Measurements from ENCODE around the gene ARRB2.

The ARRB2 gene

GRCh38 chr17:4747847-4748246 lies 37.4 kb downstream of the ARRB2 start:
- no peak overlapping the region for H3K27ac ChIP-seq
- TF ChIP-seq, protein P1, sequence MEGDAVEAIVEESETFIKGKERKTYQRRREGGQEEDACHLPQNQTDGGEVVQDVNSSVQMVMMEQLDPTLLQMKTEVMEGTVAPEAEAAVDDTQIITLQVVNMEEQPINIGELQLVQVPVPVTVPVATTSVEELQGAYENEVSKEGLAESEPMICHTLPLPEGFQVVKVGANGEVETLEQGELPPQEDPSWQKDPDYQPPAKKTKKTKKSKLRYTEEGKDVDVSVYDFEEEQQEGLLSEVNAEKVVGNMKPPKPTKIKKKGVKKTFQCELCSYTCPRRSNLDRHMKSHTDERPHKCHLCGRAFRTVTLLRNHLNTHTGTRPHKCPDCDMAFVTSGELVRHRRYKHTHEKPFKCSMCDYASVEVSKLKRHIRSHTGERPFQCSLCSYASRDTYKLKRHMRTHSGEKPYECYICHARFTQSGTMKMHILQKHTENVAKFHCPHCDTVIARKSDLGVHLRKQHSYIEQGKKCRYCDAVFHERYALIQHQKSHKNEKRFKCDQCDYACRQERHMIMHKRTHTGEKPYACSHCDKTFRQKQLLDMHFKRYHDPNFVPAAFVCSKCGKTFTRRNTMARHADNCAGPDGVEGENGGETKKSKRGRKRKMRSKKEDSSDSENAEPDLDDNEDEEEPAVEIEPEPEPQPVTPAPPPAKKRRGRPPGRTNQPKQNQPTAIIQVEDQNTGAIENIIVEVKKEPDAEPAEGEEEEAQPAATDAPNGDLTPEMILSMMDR (IDR thresholded peaks at IDR 0.05), result no peak
- no peak for TF ChIP-seq ZFX (IDR thresholded peaks at IDR 0.05; ENCODE audit: borderline replicate concordance)

GRCh38 chr17:4748686-4749085 lies 38.3 kb downstream of the ARRB2 start:
- TF ChIP-seq, protein P1 (IDR thresholded peaks at IDR 0.05), result no peak
- no peak for TF ChIP-seq ZFX (IDR thresholded peaks at IDR 0.05; ENCODE audit: borderline replicate concordance)
- no peak overlapping the region for H3K27ac ChIP-seq

GRCh38 chr17:4750606-4751005 lies 40.2 kb downstream of the ARRB2 start:
- no peak for TF ChIP-seq ZFX (IDR thresholded peaks at IDR 0.05; ENCODE audit: borderline replicate concordance)
- TF ChIP-seq, protein P1 (IDR thresholded peaks at IDR 0.05), result no peak

GRCh38 chr17:4751932-4752331 lies 41.5 kb downstream of the ARRB2 start:
- no peak overlapping the region for H3K27ac ChIP-seq
- TF ChIP-seq ZFX (IDR thresholded peaks at IDR 0.05; ENCODE audit: borderline replicate concordance), result no peak
- TF ChIP-seq, protein P1 (IDR thresholded peaks at IDR 0.05), result no peak

More at GRCh38 chr17:4750606-4751005, 40.2 kb downstream of the ARRB2 start:
- H3K27ac ChIP-seq, result no peak overlapping the region

- H3K27ac ChIP-seq, result no peak overlapping the region
- TF ChIP-seq ZFX (IDR thresholded peaks at IDR 0.05; ENCODE audit: borderline replicate concordance), result no peak
- TF ChIP-seq, protein P1 (IDR thresholded peaks at IDR 0.05), result no peak
Measured at GRCh38 chr17:4753392-4753791, 43.0 kb downstream of the ARRB2 start.

- H3K27ac ChIP-seq, result no peak overlapping the region
- TF ChIP-seq ZFX (IDR thresholded peaks at IDR 0.05; ENCODE audit: borderline replicate concordance), result no peak
- TF ChIP-seq, protein P1 (IDR thresholded peaks at IDR 0.05), result no peak
Measured at GRCh38 chr17:4759776-4760236, 49.4 kb downstream of the ARRB2 start.

GRCh38 chr17:4764595-4764994 lies 54.2 kb downstream of the ARRB2 start:
- TF ChIP-seq, protein P1 (IDR thresholded peaks at IDR 0.05), result no peak
- no peak for TF ChIP-seq ZFX (IDR thresholded peaks at IDR 0.05; ENCODE audit: borderline replicate concordance)
- H3K27ac ChIP-seq, result no peak overlapping the region

Data from 22Rv1 (cell line).